ENCODE results near the gene PRND. TPM values are rescaled to one million over a fixed set of nuclear protein-coding genes. Genes with fewer than 3 reads are reported as not detected.

The PRND gene
- total RNA-seq, 1 experiment from 2014 or later, result 0.04 TPM

- no peak for TF ChIP-seq CTCF (conservative IDR thresholded peaks at IDR 0.05)
- H4K8ac ChIP-seq (replicated peaks; ENCODE audit: insufficient read length, low read depth, low read length), result no peak overlapping the region
- no peaks in the 10 kb centered on the region for H3K23me2 ChIP-seq (ENCODE audit: insufficient read length, low read depth, low read length, poor library complexity, severe bottlenecking)
- no peaks in the 10 kb centered on the region for H3K27me3 ChIP-seq (ENCODE audit: insufficient read depth, low read length)
- no peaks in the 10 kb centered on the region for H3K9me3 ChIP-seq (ENCODE audit: control insufficient read depth, low read depth, low read length)
- Mint-ChIP-seq H3K9me3 (peaks cover 0 to 2% of the 10 kb centered on the region in 2 experiments; a peak in 1 of 5 replicates), H3K27ac (peak overlapping the region in 1 of 3 experiments; percentile 40; a peak in 1 of 7 replicates), H3K4me1 (peaks cover 27 to 29% of the 10 kb centered on the region in 2 experiments), H3K27me3 (ENCODE audit: low read depth) (peaks cover 3% of the 10 kb centered on the region; the same call in 1 of the 2 replicates), H3K36me3 (ENCODE audit: insufficient read depth in 1 of 3, low read depth in 3 of 3) (no peaks in the 10 kb centered on the region), H3K4me3 (no peak overlapping the region)
- H2AK5ac ChIP-seq (ENCODE audit: insufficient read length, low read length), result no peak overlapping the region
- H3K4ac ChIP-seq (ENCODE audit: low read depth, low read length), result no peak overlapping the region
- H3K18ac ChIP-seq (ENCODE audit: insufficient read length, low read depth, low read length), result no peak overlapping the region
- no peak overlapping the region for H3T11ph ChIP-seq (ENCODE audit: low read length)
- H2AFZ ChIP-seq (ENCODE audit: low read length), result no peak overlapping the region
- H3K56ac ChIP-seq (ENCODE audit: insufficient read length, low read depth, low read length), result no peak overlapping the region
- no peak overlapping the region for H2BK15ac ChIP-seq (ENCODE audit: low read depth, low read length)
- no peak for DNase-seq
- no peak overlapping the region for H3K9ac ChIP-seq (ENCODE audit: extremely low read depth, insufficient read length, low read length)
- H2BK5ac ChIP-seq (ENCODE audit: insufficient read length, low read length), result no peak overlapping the region
- no CpG with 5 or more reads among the region's 3 CpGs for WGBS (ENCODE audit: extremely low coverage, insufficient read length, low lambda C conversion rate)
- H2BK12ac ChIP-seq (ENCODE audit: insufficient read length, low read depth, low read length), result no peak overlapping the region
- no peak overlapping the region for H3K4me2 ChIP-seq (ENCODE audit: insufficient read depth, insufficient read length, low read length)
- no peaks in the 10 kb centered on the region for H4K20me1 ChIP-seq (ENCODE audit: control insufficient read depth, insufficient read depth, insufficient read length)
- H4K91ac ChIP-seq (ENCODE audit: insufficient read length, low read depth, low read length), result no peak overlapping the region
- H4K5ac ChIP-seq (ENCODE audit: insufficient read length, low read depth, low read length), result no peak overlapping the region
- H2BK120ac ChIP-seq (ENCODE audit: low read depth, low read length, poor library complexity, severe bottlenecking), result no peak overlapping the region
- H2BK20ac ChIP-seq (ENCODE audit: low read depth, low read length, poor library complexity, severe bottlenecking), result no peak overlapping the region
- H3K27ac ChIP-seq (ENCODE audit: insufficient read length, low read depth, low read length), result no peak overlapping the region
- no peaks in the 10 kb centered on the region for H3K79me1 ChIP-seq (ENCODE audit: insufficient read depth, low read depth, low read length, poor library complexity, severe bottlenecking)
- H3K4me1 ChIP-seq (ENCODE audit: insufficient read depth, low read length), result peaks cover 8% of the 10 kb centered on the region; the same call in 1 of the 2 replicates
- H3K14ac ChIP-seq (ENCODE audit: insufficient read depth, low read length), result no peak overlapping the region
- H3K79me2 ChIP-seq (ENCODE audit: insufficient read depth, low read length), result no peaks in the 10 kb centered on the region
- H3K23ac ChIP-seq (ENCODE audit: insufficient read length, low read depth, low read length), result no peak overlapping the region
Measured at GRCh38 chr20:4708036-4708435, 13.7 kb upstream of the PRND start.
